H1 (cell line): ENCODE measurements around the gene TMEM54. TPM values are rescaled to one million over a fixed set of nuclear protein-coding genes. Genes with fewer than 3 reads are reported as not detected.

Source experiments
- CTCF ChIA-PET: fragments of 300-600 bp; sonication (Branson Sonifier 250); formaldehyde crosslinking; loops from one replicate; lab custom pipeline; 2021; ENCODE audit not compliant: partially characterized antibody; lab: Charles Lee
- POLR2A ChIA-PET: fragments of 300-600 bp; sonication (Branson Sonifier 250); formaldehyde crosslinking; loops from one replicate; lab custom pipeline; 2021; ENCODE audit warnings: inconsistent platforms; ENCODE audit not compliant: partially characterized antibody; lab: Charles Lee
- DNase-seq, 2 experiments: peaks; one replicate each; pipeline versions ENCODE4 v3.0.0 to v3.0.0-alpha.2; 2010 to 2022; ENCODE audit warnings: low spot score in 2 of 2, low read depth in 1 of 2, mixed read lengths in 1 of 2
- FAIRE-seq: peaks from 2 replicates; lab custom pipeline; 2011; peaks lifted over from hg19 to GRCh38; lab: Jason Lieb, UNC
- H2AFZ ChIP-seq: 2 replicates; pipeline ENCODE4 v1.8.1; 2012; ENCODE audit warnings: low read length, inconsistent platforms
- H2AK5ac ChIP-seq: 2 replicates; pipeline ENCODE4 v1.6.1; 2013; ENCODE audit warnings: low read depth, low read length
- H2BK120ac ChIP-seq: replicated peaks from 2 replicates; pipeline ENCODE3; 2013; ENCODE audit warnings: low read depth, low read length, inconsistent platforms
- H2BK12ac ChIP-seq: 2 replicates; pipeline ENCODE4 v1.6.1; 2013; ENCODE audit warnings: low read depth, low read length
- H2BK15ac ChIP-seq: 2 replicates; pipeline ENCODE4 v1.6.1; 2013; ENCODE audit warnings: low read length
- H2BK20ac ChIP-seq: 2 replicates; pipeline ENCODE4 v1.6.1; 2013; ENCODE audit warnings: low read length
- H2BK5ac ChIP-seq: 2 replicates; pipeline ENCODE4 v1.6.1; 2013; ENCODE audit warnings: low read depth, low read length
- H3K14ac ChIP-seq: 2 replicates; pipeline ENCODE4 v1.6.1; 2013; ENCODE audit warnings: inconsistent platforms; ENCODE audit not compliant: insufficient read length
- H3K18ac ChIP-seq: 2 replicates; pipeline ENCODE4 v1.6.1; 2013; ENCODE audit warnings: low read length; ENCODE audit errors: extremely low read depth
- H3K23ac ChIP-seq: 2 replicates; pipeline ENCODE4 v1.6.1; 2013; ENCODE audit warnings: inconsistent platforms; ENCODE audit not compliant: insufficient read length
- H3K23me2 ChIP-seq: 2 replicates; pipeline ENCODE4 v1.6.1; 2013; ENCODE audit warnings: low read depth, low read length
- H3K27ac ChIP-seq: 2 replicates; pipeline ENCODE4 v1.6.1; 2011; ENCODE audit warnings: low read depth, low read length, inconsistent platforms
- H3K27me3 ChIP-seq, 4 experiments: replicated peaks in 1 of 4; 1 replicate in 1 of 4; 2 replicates in 3 of 4; pipeline versions ENCODE4 v1.6.1 to v1.8.1; 2011 to 2013; ENCODE audit warnings: low read length in 3 of 4, mild to moderate bottlenecking in 3 of 4, inconsistent platforms in 2 of 4, mixed read lengths in 2 of 4, moderate library complexity in 1 of 4; ENCODE audit not compliant: control insufficient read depth in 3 of 4, insufficient read depth in 3 of 4; ENCODE audit errors: extremely low read depth in 1 of 4
- H3K36me3 ChIP-seq, 4 experiments: 2 replicates each; pipeline versions ENCODE4 v1.6.1 to v1.8.1; 2011 to 2013; ENCODE audit warnings: mild to moderate bottlenecking in 4 of 4, low read length in 3 of 4, moderate library complexity in 2 of 4, control low read depth in 1 of 4, inconsistent platforms in 1 of 4; ENCODE audit not compliant: insufficient read depth in 4 of 4, control insufficient read depth in 2 of 4
- H3K4ac ChIP-seq: replicated peaks from 2 replicates; pipeline ENCODE3; 2013; ENCODE audit warnings: low read length, low read depth, mixed read lengths, inconsistent platforms; ENCODE audit not compliant: insufficient read length
- H3K4me1 ChIP-seq, 4 experiments: replicated peaks in 1 of 4; 1 replicate in 1 of 4; 2 replicates in 3 of 4; pipeline versions ENCODE4 v1.6.1 to v1.8.1; 2011 to 2013; ENCODE audit warnings: low read length in 3 of 4, inconsistent platforms in 2 of 4, mixed read lengths in 1 of 4; ENCODE audit not compliant: insufficient read depth in 4 of 4, control insufficient read depth in 3 of 4
- H3K4me2 ChIP-seq, 2 experiments: 2 replicates each; pipeline versions ENCODE4 v1.6.1 to v1.8.1; 2011 to 2013; ENCODE audit warnings: low read depth in 2 of 2, low read length in 2 of 2, control low read depth in 1 of 2, inconsistent platforms in 1 of 2, mild to moderate bottlenecking in 1 of 2; ENCODE audit not compliant: insufficient read depth in 1 of 2
- H3K4me3 ChIP-seq, 4 experiments: fragments of 200-600, 300-600 bp in 1 of 4; sonication (generic), shearing (Covaris generic), sonication (Bioruptor Twin) in 1 of 4; 2 replicates each; pipeline versions ENCODE4 v1.5.1 to v1.8.1; 2011 to 2016; ENCODE audit warnings: low read length in 4 of 4, low read depth in 3 of 4, control low read depth in 2 of 4, inconsistent platforms in 2 of 4, mild to moderate bottlenecking in 2 of 4, mixed read lengths in 1 of 4, moderate library complexity in 1 of 4; ENCODE audit not compliant: insufficient read depth in 2 of 4; ENCODE audit errors: extremely low read depth in 1 of 4
- H3K56ac ChIP-seq: replicated peaks from 2 replicates; pipeline ENCODE3; 2013; ENCODE audit warnings: low read depth, mild to moderate bottlenecking, mixed read lengths, low read length, inconsistent platforms; ENCODE audit not compliant: insufficient read length
- H3K79me1 ChIP-seq: 2 replicates; pipeline ENCODE4 v1.6.1; 2013; ENCODE audit warnings: low read depth, low read length, control low read depth
- H3K79me2 ChIP-seq, 2 experiments: 2 replicates each; pipeline versions ENCODE4 v1.6.1 to v1.8.1; 2012 to 2013; ENCODE audit warnings: low read length in 2 of 2, mild to moderate bottlenecking in 2 of 2, inconsistent platforms in 1 of 2; ENCODE audit not compliant: insufficient read depth in 2 of 2, control insufficient read depth in 1 of 2
- H3K9ac ChIP-seq, 4 experiments: replicated peaks in 1 of 4; 1 replicate in 1 of 4; 2 replicates in 3 of 4; pipeline versions ENCODE4 v1.6.1 to v1.8.1; 2011 to 2013; ENCODE audit warnings: low read depth in 3 of 4, low read length in 3 of 4, control low read depth in 2 of 4, mild to moderate bottlenecking in 2 of 4, moderate library complexity in 2 of 4, inconsistent platforms in 1 of 4; ENCODE audit errors: extremely low read depth in 1 of 4
- H3K9me3 ChIP-seq, 2 experiments: 2 replicates each; pipeline versions ENCODE4 v1.6.1 to v1.8.1; 2012 to 2013; ENCODE audit warnings: mild to moderate bottlenecking in 2 of 2, moderate library complexity in 2 of 2, control low read depth in 1 of 2, inconsistent platforms in 1 of 2, low read depth in 1 of 2, low read length in 1 of 2, mixed read lengths in 1 of 2; ENCODE audit not compliant: insufficient read depth in 2 of 2
- H4K20me1 ChIP-seq, 2 experiments: replicated peaks in 1 of 2; 2 replicates each; pipeline versions ENCODE3 to v1.8.1; 2011 to 2013; ENCODE audit warnings: inconsistent platforms in 2 of 2, low read length in 2 of 2, mild to moderate bottlenecking in 1 of 2; ENCODE audit not compliant: insufficient read depth in 2 of 2, control insufficient read depth in 1 of 2
- H4K5ac ChIP-seq: 2 replicates; pipeline ENCODE4 v1.6.1; 2013; ENCODE audit warnings: low read length, low read depth, mixed read lengths, inconsistent platforms; ENCODE audit not compliant: insufficient read length
- H4K8ac ChIP-seq: 2 replicates; pipeline ENCODE4 v1.8.0; 2013; ENCODE audit warnings: mild to moderate bottlenecking, moderate library complexity, low read length, inconsistent platforms; ENCODE audit not compliant: insufficient read depth; ENCODE audit errors: extremely low read depth
- H4K91ac ChIP-seq: replicated peaks from 2 replicates; pipeline ENCODE3; 2013; ENCODE audit warnings: low read length, mixed read lengths, inconsistent platforms; ENCODE audit not compliant: insufficient read length
- BACH1 ChIP-seq: IDR thresholded peaks from 2 replicates; pipeline ENCODE4 v1.6.1; 2012; ENCODE audit warnings: low read length, improper control_type of control experiment
- MAFK ChIP-seq: IDR thresholded peaks from 2 replicates; pipeline ENCODE4 v1.6.1; 2012; ENCODE audit warnings: low read depth, mild to moderate bottlenecking, improper control_type of control experiment, low read length
- TEAD4 ChIP-seq: IDR thresholded peaks from 2 replicates; pipeline ENCODE4 v1.6.1; 2012; ENCODE audit warnings: low read depth, low read length, inconsistent platforms, mixed read lengths
- WGBS, 2 experiments: shearing (Covaris generic) in 1 of 2; methylation state at CpG; one replicate each; pipeline versions ENCODE4 v1.1.6 to v1.1.7; 2013 to 2015; ENCODE audit warnings: low lambda C conversion rate in 2 of 2, mixed read lengths in 2 of 2, inconsistent platforms in 1 of 2, low coverage in 1 of 2, missing lambda C conversion rate in 1 of 2; ENCODE audit not compliant: insufficient replicate concordance in 2 of 2, insufficient coverage in 1 of 2, insufficient read length in 1 of 2; ENCODE audit errors: extremely low coverage in 1 of 2, missing lambda C conversion rate in 1 of 2; 5-methylcytosine and 5-hydroxymethylcytosine counted together
- polyA plus RNA-seq, 7 experiments: library from polyadenylated mRNA; depleted of rRNA in 3 of 7; stranded (reverse) in 5 of 7; unstranded in 2 of 7; fragments of >200 nt in 5 of 7; fragments of 200-250 nt in 2 of 7; gene quantifications; 1 replicate in 5 of 7; 2 replicates in 1 of 7; 4 replicates in 1 of 7; pipeline versions ENCODE4 v1.2.1 to v1.2.3, GENCODE V29; 2011 to 2013; ENCODE audit warnings: missing spikeins in 2 of 7, mixed read lengths in 2 of 7
- total RNA-seq: library from RNA; stranded (reverse); fragmentation: NEBNext Ultra II Directional; extraction: Animal tissue kit (Norgen Biotek cat#: 25700); gene quantifications from 2 replicates; pipeline ENCODE4 v1.2.1, GENCODE V29; 2021

The TMEM54 gene
- total and polyA plus RNA-seq, 2 of the 8 experiments (the other 6 are each of a cell fraction or from before 2014, with no cell fraction given) = 9.5 to 58.7 TPM

- Histone ChIP-seq H3K23me2 (no peaks in the 10 kb centered on the region; the same call in 1 of the 2 replicates), H2BK120ac (no peak overlapping the region), H3K4me1 (no peaks in the 10 kb centered on the region; a peak in 1 of 7 replicates), H3K9ac (no peak overlapping the region), H3K4ac (no peak overlapping the region), H3K18ac (no peak overlapping the region), H3K9me3 (no peaks in the 10 kb centered on the region), H3K4me2 (no peak overlapping the region), H3K4me3 (no peak overlapping the region), H2BK12ac (no peak overlapping the region), H4K91ac (no peak overlapping the region), H3K79me2 (no peaks in the 10 kb centered on the region), H3K23ac (no peak overlapping the region), H3K79me1 (no peaks in the 10 kb centered on the region), H3K56ac (no peak overlapping the region), H2AK5ac (no peak overlapping the region), H3K27me3 (no peaks in the 10 kb centered on the region), H4K5ac (no peak overlapping the region), H2AFZ (no peak overlapping the region), H3K14ac (no peak overlapping the region), H2BK15ac (no peak overlapping the region), H2BK5ac (no peak overlapping the region), H4K20me1 (peaks cover 0 to 4% of the 10 kb centered on the region in 2 experiments), H3K36me3 (peaks cover 0 to 5% (median 2%) of the 10 kb centered on the region in 4 experiments; a peak in 2 of 8 replicates), H3K27ac (no peak overlapping the region), H4K8ac (no peak overlapping the region), H2BK20ac (no peak overlapping the region)
- DNase-seq = no peak
- POLR2A ChIA-PET = interaction anchor here (0.6 to 0.7 kb wide), 2 partner anchors 8 to 27 kb away, joined by 3 read pairs; partner anchors contain the start of gene RNF19B
- FAIRE-seq = no peak
- TF ChIP-seq BACH1 (no peak), MAFK (peak; percentile 19; the same call in 1 of the 2 replicates), TEAD4 (no peak)
- CTCF ChIA-PET = interaction anchor here (1.3 to 3.0 kb wide), 4 partner anchors 17 to 119 kb away, joined by 3 to 14 read pairs (median 4); no protein-coding TSS in a partner anchor
- 89% methylated on average over 4 of the region's 4 CpGs; no CpG with 5 or more reads in 1 of the 2 experiments for WGBS, 2 experiments
Observed at GRCh38 chr1:32937061-32937460, 35.9 kb upstream of the TMEM54 start.
